ENCODE measurements around the gene SPOCD1.
A peak's percentile ranks its signal among the peaks of the same experiment; 100 is the strongest.

SPOCD1 gene

DNA sequence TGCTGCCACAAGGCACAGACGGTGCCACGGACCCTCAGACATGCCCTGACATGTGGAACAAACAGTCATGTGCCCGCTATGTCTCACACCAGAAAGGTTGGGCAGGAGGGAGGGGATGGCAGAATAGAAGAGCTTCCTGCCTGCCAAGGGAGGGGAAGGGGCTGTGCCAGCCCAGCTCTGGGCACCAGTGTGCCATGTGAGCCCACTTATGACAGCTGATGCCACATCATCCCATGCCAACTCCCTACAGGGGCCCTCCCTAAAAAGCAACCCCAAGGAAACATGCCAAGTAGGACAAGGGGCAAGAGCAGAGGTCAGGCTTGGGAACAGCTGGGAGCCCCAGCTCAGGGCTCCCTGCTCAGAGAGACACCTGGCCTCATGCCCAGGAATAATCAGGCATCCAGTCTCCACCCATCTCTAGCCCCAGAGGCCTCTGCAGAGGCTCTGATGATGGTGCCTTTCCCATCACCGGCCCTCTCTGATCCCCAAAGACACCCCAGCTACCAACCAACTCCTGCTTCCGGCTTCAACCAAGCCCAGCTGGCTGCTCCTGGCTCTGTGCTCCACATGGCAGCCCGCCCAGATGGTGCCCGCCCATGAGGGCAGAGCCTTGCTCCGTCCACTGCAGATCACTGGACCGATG is 62.0 kb downstream of the SPOCD1 start:
- H3K4me3 ChIP-seq (ENCODE audit: low read length), result no peak overlapping the region
- TF ChIP-seq, protein P1, sequence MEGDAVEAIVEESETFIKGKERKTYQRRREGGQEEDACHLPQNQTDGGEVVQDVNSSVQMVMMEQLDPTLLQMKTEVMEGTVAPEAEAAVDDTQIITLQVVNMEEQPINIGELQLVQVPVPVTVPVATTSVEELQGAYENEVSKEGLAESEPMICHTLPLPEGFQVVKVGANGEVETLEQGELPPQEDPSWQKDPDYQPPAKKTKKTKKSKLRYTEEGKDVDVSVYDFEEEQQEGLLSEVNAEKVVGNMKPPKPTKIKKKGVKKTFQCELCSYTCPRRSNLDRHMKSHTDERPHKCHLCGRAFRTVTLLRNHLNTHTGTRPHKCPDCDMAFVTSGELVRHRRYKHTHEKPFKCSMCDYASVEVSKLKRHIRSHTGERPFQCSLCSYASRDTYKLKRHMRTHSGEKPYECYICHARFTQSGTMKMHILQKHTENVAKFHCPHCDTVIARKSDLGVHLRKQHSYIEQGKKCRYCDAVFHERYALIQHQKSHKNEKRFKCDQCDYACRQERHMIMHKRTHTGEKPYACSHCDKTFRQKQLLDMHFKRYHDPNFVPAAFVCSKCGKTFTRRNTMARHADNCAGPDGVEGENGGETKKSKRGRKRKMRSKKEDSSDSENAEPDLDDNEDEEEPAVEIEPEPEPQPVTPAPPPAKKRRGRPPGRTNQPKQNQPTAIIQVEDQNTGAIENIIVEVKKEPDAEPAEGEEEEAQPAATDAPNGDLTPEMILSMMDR (IDR thresholded peaks at IDR 0.05; ENCODE audit: insufficient read depth, low read depth, low read length, missing control alignments), result no peak
- DNase-seq (ENCODE audit: low read depth), result peak; percentile 58

DNA sequence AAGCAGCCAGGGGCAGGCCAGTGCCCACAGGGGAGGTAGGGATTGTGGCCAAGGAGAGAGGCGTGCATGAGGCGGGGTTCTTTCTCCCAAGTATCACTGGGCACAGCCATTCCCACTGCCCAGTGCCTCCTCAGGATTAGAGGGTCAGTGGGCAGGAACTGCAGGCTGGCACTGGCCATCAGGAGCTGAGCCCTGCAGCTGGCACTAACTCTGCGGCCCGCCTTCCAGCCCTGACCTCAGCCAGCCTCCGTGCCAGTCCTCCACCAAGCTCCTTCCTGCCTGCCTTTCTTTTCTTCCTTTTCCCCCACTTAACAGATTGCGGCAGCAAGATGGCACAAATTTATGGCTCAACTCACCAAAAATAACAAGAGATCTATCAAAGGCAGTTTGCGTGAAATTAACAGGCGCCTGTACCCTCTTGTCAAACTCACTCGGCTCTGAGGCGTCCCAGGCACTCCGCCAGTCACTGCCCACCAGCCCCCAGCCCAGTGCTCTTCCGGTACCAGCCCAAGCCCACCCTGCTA is 62.8 kb downstream of the SPOCD1 start:
- TF ChIP-seq, protein P1 (IDR thresholded peaks at IDR 0.05; ENCODE audit: insufficient read depth, low read depth, low read length, missing control alignments), result no peak
- DNase-seq (ENCODE audit: low read depth), result no peak
- no peak overlapping the region for H3K4me3 ChIP-seq (ENCODE audit: low read length)

DNA sequence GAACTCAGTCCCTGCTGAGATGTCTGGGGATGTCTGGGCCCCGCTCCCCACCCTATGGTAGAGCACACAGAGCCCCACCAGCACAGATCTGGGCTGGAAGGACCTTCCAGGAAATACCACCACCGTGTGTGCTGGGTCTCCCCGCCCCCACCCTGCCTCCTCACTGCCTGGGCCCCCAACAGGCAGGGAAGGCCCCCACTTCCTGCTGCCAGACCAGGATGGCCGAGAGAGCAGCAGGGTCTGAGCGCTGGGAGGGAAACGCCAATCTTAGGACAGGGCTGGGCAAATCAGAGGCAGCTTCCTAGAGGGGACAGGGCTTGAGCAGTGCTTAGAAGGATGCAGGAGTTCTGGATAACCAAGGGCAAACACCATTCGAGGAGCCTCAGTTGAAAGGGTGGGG is 63.6 kb downstream of the SPOCD1 start:
- H3K4me3 ChIP-seq (ENCODE audit: low read length), result no peak overlapping the region
- DNase-seq (ENCODE audit: low read depth), result no peak
- TF ChIP-seq, protein P1 (IDR thresholded peaks at IDR 0.05; ENCODE audit: insufficient read depth, low read depth, low read length, missing control alignments), result no peak

DNA sequence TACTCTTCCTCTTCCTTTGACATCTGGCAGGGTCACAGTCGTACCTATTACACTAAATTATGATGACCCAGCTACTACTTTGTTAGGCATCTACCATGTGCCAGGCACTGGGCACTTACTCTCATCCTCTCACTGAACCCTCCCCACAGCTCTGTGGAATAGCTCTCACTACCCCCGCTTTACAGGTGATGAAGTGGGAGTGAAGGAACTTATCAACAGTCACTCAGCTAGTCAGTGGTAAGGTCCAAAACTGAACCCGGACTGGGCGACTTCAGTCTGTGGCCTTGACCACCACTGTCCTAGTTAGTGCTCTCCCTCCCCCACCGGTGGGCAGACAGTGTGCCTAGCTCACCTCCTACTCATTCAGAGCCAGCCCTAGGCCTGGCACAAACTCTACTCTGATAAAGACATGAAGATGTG is 64.0 kb downstream of the SPOCD1 start:
- H3K4me3 ChIP-seq (ENCODE audit: low read length), result no peak overlapping the region
- TF ChIP-seq, protein P1 (IDR thresholded peaks at IDR 0.05; ENCODE audit: insufficient read depth, low read depth, low read length, missing control alignments), result no peak
- no peak for DNase-seq (ENCODE audit: low read depth)

DNA sequence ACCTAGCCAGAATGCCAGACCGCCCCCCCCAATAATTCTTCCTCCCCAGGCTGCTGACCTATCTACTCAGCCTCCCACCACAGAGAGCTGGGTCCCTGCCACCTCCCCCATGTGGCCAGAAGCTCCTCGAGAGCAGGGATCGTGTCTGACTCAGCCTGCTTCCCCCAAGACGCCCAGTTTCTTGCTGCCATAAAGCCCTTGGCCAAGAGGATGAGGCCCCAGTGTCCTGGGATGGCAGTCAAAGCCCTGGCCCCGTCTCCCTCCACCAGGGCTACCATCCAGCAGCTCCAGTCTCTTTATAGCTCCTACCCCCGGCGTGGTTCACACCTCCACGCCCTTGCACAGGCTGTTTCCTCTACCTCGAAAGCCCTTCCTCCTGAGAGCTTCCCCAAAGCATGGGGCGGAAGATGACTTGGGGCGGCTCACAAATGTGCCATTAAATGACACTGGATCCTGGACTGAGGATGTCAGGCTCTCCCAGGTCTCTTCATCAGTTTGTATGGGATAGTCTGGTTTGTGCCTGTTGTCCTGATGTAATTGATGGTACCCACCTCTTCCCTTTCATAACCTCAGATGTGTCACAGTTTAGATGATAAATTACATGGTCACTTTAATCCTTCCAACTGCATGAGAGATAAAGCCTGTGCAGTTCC is 64.8 kb downstream of the SPOCD1 start:
- H3K4me3 ChIP-seq (ENCODE audit: low read length), result no peak overlapping the region
- TF ChIP-seq, protein P1 (IDR thresholded peaks at IDR 0.05; ENCODE audit: insufficient read depth, low read depth, low read length, missing control alignments), result no peak

DNA sequence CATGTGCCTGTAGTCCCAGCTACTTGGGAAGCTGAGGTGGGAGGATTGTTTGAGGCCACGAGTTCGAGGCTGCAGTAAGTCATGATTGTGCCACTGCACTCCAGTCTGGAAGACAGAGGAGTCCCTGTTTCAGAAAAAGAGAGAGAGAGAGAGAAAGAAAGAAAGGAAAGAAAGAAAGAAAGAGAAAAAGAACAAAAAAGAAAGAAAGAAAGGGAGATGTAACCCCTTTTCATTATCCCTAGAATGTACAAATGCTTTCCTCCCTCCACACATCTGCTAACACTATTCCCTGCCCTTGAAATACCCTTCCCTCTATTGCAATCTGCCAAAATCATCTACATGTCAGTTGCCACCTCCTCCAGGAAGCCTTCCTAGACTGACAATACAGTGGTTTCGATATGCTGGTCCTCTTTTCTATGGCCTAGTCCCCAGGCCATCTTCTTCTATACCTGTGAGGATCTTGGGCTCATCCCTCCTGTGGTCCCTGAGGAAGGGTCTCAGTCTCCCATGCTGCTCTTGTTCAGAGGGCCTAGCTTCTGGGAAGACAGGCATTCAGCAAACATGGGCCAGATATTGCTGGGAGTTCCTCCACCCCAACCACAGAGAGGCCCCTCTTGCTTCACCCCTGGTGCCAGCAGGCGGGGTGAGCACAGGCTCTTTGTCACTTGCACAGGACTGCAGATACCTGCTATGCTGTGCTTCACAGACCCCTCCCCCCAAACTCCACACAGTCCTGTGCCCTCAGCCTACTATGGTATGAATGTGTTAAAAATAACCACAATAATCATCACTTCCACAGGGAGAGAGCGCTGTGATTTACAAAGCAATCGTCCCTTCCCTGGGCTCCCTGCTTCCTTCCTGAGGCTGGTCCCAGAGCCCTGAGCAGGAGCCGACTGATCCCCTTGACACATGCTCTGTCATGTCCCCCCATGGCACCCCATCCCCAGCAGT is 65.8 kb downstream of the SPOCD1 start:
- TF ChIP-seq, protein P1 (IDR thresholded peaks at IDR 0.05; ENCODE audit: insufficient read depth, low read depth, low read length, missing control alignments), result no peak
- no peak overlapping the region for H3K4me3 ChIP-seq (ENCODE audit: low read length)
- DNase-seq (ENCODE audit: low read depth), result no peak

More for the DNA sequence above, 64.8 kb downstream of the SPOCD1 start:
- DNase-seq (ENCODE audit: low read depth), result peak; percentile 14

Data from epithelial cell of esophagus (primary cell).